Stimulated activated CD8-positive, alpha-beta memory T cell treated with anti-CD3 and anti-CD28 coated beads, Interleukin-7, amount 100 ng/mL, for 1 hour (primary cell): ENCODE measurements around the gene TMEM218.
"Not testable (repeated sequence)": the region's sequence is repeated elsewhere in the genome, so short reads cannot be mapped to it uniquely, and the experiment has no call there.

Experiments
- DNase-seq, 2 donors: peaks; one replicate each; pipeline ENCODE4 v3.0.0-alpha.2; 2020; ENCODE audit warnings: low read depth in 2 of 2

Gene TMEM218

DNA sequence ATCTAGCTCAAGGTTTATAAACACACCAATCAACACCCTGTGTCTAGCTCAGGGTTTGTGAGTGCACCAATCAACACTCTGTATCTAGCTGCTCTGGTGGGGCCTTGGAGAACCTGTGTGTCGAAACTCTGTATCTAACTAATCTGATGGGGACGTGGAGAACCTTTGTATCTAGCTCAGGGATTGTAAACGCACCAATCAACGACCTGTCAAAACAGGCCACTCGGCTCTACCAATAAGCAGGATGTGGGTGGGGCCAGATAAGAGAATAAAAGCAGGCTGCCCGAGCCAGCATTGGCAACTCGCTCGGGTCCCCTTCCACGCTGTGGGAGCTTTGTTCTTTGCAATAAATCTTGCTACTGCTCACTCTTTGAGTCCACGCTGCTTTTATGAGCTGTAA is 21.3 kb downstream of the TMEM218 start:
- DNase-seq = not testable (repeated sequence)

DNA sequence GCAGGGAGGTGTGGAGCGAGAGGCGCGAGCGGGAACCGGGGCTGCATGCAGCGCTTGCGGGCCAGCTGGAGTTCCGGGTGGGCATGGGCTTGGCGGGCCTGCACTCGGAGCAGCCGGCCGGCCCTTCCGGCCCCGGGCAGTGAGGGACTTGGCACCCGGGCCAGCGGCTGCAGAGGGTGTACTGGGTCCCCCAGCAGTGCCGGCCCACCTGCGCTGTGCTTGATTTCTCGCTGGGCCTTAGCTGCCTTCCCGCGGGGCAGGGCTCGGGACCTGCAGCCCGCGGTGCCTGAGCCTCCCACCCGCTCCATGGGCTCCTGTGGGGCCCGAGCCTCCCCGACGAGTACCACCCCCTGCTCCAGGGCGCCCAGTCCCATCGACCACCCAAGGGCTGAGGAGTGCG is 21.9 kb downstream of the TMEM218 start:
- not testable (repeated sequence) for DNase-seq

DNA sequence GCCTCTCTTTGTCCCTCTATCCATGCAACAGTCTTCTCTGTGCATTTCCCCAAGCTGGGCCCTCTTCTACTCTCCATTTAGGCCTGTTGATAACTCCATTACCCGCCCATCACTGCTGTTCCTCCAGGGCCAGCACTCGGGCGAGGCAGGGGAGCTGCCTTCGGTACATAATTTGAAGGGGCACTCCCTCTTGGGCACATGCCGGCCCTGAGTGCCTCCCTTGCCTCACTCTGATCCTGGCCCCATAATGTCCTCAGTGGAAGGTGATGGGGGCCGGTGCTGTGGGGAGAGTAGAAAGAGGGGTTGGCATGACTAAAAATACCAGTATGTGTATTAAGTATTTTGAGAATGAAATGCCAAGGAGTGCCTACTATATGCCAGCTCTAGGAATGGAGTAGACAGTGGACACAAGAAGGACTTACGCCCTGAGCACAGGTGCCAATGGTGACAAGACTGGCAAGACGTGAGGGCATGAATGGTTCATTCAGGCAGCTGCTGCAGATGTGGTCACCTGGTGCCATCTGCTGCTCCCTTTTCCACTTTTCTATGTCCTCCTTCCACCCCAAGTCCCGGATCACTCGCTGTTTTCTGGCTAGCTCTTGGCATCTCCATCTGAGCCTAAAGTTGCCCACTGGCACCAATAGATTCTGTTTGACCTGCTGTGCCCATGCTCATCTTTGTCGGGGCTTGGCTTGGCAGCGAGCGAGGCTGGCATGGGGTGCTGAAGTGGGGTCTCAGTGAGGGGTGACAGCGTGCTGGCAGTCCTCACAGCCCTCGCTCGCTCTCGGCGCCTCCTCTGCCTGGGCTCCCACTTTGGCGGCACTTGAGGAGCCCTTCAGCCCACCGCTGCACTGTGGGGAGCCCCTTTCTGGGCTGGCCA is 22.6 kb downstream of the TMEM218 start:
- DNase-seq = no peak

DNA sequence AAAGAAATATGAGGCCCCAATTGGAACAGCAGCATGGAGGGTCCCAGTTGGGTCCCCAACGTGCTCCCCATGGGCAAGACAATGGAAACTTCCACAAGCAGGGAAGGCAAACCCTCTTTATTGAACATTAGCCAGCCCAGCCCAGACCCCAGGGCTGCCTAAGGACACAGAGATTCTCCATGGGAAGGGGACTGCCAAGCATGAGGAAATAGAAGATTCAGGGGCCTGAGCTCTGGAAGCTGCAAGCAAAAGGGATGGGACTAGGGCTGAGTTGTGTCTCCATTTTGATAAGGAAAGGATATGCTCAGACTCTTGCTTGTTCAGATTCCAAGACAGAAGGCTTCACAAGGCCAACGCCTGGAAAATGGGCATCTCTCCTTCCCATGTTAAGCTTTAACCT is 23.3 kb downstream of the TMEM218 start:
- no peak for DNase-seq

DNA sequence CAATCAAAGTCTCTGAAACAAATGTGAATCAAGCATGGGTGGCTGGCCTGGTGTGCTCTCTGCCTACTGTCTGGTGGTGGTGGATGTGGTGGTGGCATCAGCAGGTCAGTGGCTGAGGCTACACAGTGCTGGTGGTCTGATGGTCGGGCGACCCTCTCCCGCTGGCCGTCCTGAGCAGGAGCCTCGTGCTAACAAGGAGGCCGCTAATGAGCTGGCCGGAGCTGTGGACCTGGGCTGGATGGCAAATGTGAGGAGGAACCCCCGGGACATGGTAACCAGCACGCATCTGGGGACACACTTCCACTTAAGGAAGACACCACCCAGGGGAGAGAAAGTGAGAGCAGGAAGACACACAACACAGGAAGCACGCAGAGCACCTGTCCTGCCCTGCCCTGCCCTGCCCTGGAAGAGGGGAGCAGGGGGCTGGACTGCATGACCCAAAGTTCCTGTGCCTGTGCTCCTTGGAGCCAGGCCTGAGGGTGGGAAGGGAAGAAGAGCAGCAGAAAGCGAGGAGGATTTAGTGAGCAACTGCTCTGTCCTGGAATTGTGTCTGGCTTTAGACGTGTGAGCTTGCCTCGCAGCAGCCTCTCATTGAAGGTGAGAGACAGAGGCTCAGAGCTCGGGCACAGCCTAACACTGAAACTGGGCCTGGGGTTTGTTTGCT is 24.7 kb downstream of the TMEM218 start:
- no peak for DNase-seq

DNA sequence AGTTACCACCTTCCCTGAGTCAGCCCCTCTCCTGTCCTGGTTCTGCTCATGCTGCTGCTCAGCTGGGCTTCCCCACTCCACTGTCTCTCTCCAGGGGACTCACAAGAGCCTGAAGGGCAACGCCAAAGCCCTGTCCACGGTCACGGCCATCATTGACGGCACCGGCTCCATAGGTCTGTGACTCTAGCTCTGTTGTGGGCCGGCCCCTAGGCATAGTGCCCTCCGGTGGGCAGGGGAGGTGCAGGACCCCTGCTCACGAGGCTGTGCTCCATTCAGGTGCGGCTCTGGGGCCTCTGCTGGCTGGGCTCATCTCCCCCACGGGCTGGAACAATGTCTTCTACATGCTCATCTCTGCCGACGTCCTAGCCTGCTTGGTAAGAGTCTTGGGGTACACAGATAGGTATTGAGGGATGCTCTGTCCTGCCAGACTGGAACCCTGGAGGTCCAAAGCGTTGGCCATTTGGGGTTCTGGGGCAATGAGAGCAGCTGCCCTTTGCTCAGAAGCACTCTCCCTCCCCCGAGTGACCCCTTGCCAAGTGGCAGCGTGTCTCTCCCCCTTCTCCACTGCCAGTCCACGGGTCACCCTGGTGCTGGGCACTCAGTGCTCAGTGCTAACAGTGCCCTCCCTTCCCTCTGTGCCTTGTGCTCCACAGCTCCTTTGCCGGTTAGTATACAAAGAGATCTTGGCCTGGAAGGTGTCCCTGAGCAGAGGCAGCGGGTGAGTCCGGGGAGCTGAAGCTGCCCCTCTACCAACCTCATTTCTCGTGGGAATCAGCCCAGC is 25.9 kb downstream of the TMEM218 start:
- no peak for DNase-seq

DNA sequence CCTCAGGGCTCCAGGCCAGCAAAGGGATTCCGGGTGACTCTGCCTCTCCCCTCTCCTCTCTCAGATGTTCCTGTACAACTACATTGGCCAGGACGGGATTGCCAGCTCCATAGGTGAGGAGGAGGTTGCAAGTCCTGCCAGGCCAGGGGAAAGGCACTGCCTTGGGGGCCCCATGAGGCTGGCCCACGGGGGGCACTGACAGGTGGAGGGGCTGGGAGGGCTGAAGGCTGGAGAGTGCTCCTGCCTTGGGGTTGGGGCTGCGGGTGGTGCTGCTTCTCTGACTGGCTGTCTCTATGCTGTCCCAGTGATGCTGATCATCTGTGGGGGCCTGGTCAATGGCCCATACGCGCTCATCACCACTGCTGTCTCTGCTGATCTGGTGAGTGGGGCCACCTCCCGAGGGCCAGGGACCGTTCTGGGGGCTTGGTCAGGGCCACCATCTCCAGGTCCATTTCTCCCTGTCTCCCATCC is 26.6 kb downstream of the TMEM218 start:
- DNase-seq = no peak

DNA sequence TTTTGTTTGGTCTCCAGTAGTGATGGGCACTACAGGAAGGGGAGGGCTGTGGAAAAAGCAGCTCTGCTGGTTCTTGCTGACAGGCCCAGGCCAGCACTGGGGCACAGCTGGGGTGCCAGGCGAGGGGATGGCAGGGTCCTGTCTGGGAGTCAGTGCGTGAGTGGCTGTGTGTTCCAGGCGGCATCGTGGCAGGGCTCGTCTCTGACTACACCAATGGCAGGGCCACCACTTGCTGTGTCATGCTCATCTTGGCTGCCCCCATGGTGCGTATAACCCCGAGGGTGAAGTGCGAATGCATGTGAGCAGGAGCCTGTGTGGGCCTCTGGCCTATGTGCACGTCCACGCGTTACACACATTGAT is 27.4 kb downstream of the TMEM218 start:
- DNase-seq = no peak

DNA sequence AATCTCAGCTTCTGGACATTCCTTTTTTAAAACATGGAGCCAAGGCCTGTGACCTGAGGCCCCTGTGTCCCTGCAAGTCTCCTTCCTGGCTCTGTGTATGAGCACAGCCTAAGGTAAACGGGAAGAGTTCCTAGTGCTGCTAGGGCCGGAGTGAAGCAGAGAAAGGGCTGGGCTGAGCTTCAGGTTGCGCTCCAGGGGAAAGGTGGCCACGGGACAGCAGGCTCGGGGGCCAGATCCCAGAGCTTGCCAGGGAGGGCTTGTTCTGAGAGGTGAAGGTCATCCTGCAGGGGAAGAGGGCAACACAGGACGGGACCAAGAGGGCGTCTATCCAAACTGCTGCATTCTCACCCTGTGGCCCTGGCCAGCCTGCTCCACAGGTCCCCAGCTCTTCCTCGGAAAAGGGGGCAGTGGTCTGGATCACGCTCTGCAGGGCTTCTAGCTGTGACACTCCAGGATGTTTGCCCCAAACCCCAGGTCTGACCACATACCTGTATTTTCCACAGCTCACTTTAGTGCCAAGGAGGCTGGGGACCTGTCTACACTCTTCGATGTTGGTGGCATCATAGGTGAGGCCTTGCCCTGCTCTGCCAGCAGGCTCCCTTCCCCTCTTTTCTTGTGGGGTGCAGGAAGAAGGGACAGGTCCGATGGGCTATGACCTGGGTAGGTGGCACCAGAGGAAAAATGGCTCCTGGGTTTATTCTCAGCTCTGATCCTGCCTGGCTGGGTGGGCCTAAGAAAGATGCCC is 27.9 kb downstream of the TMEM218 start:
- no peak for DNase-seq

DNA sequence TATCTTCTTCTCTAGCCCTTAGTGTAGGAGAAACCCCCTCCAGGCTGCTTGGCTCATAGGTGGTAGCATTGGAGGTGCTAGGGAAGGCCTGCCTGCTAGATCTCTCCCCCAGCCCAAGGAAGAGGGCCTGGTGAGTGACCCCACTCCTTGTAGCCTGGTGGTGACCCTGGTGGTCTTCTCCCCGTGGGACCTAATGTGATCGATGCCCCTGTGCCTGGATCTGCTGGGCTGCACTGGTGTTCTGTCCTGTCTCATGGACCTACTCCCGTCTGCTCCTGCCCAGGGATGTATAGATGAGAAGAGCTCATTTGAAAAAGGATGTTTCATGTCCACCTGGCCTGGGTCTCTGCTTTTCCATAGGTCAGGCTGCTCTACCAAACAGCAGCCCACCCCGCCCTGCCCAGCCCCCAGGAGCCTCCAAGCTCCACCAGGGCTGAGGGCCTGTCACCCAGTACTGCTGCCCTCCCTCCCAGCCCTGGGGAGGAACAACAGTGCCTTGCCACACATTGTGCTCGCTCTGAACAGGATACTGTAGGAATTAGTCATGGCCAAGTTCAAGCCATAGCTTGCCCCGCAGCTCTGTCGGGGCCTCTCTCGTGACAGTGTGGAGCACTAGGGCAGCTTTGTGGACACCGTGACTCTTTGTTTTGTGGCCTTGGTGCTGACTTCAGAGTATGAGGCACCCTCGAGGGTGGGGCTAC is 28.7 kb downstream of the TMEM218 start:
- no peak for DNase-seq

DNA sequence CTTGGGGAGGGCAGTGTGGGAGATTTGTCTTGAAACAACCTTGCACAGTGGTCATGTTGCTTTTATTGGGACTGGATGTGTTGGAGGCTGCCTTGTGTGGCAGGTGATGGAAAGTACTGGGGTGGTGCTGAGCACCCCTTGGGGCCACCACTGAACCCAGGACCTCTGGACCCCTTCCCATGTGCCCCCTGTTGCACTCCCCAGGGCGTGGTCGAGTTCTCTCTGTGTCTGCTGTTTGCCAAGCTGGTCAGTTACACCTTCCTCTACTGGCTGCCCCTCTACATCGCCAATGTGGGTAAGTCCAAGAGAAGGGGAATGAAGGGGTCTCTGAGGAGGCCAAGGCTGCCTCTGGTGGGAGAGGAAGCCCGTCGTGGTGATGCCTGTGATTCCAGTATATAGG is 29.4 kb downstream of the TMEM218 start:
- DNase-seq = no peak

DNA sequence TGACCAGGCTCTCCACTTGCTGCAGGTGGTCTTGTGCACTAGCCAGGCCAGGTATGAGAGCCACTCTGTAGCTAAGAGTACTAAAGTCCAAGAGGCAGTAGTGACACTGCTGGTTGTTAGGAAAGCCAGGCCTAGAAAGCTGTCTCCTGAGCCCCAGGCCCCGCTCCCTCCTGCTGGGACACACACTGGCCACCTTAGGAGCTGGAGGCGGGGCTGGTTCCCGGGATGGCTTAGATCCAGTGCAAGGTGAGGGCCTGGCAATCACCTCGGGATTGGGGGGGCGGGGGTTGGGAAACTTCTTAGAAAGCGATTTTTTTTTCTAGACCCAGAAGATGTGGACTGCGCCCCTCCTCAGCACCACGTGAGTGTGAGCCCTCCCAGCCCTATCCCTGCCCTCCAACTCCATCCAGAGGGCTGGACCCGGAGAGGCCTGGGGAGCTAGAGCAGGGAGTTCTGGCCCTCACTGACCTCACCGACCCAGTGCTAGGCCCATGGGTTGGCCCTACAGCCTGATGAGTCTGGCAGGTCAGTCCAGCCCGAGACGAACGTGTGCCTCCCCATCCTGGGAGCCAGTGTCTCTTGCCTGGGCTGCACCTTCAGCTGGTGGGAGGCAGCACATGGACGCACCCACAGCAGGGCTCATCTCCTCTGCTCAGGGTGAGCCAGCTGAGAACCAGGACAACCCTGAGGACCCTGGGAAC is 30.2 kb downstream of the TMEM218 start:
- no peak for DNase-seq

DNA sequence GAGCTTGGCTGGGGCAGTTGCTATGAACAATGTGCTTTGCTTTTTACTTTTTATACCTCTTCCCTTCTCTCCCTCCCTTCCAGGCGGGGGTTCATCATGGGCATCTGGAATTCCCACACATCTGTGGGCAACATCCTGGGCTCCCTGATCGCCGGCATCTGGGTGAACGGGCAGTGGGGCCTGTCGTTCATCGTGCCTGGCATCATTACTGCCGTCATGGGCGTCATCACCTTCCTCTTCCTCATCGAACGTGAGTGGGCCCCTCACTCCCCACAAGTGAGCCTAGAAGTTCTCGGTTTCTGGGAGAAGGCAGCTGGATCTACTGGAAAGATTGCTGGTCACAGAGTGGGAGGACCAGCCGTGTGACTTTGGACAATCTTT is 30.9 kb downstream of the TMEM218 start:
- DNase-seq = no peak

DNA sequence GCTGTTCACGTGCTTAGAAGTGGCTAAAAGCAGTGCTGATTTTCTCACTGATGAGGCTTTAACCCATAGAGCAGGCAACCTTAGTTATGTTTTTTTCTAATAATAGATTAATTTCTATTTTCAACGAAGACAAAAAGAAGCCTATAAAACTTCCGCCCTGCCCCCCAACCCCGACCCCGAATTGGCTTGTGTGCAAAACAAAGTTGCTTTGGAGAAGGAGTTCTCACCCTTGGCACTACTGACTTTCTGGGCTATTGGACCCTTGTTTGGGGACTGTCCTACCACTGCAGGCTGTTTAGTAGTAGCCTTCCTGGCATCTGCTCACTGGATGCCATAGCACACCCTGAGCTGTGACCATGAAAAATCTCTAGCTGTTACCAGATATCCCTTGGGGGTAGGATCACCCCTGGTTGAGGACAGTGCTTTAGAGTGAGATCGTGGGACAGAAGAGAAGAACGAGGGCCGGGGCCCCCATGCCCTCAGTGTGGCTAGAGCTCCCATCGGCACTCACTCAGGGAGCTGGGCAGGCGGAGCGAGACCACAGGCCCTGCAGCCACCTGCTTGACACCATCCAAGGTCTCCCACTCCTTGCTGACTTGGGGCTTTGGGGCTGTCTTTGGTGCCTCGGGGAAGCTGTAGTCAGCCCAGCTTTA is 31.4 kb downstream of the TMEM218 start:
- no peak for DNase-seq

DNA sequence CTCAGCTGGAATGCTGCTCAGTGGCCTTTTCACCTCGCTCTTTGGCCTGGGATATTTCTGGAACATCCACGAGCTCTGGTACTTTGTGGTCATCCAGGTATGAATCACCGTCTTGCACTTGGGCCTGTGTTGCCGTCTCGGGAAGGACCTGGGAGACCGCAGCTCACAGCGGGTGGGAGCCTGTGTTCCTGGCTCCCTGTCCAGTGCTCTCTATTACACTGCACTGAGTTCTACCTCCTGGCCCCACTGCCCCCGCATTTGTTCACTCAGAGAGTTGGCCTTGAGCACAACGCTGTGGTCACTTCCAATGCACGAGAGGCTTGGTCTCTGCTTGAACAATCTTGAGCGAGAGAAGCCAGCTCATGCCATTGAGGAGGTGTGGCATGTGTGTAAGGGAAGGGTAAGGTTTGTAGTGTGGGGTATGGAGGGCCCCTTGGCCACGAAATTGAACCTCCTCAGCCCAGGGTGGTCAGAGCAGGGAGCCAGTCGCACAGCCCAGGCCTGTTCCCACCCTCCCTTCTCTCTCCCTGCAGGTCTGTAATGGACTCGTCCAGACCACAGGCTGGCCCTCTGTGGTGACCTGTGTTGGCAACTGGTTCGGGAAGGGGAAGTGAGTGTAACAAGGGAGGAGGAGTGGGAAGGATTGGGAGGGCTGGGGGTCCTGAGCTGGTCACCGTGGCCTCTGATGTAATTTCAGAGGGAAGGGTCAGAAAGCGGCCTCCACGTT is 32.1 kb downstream of the TMEM218 start:
- DNase-seq = no peak

DNA sequence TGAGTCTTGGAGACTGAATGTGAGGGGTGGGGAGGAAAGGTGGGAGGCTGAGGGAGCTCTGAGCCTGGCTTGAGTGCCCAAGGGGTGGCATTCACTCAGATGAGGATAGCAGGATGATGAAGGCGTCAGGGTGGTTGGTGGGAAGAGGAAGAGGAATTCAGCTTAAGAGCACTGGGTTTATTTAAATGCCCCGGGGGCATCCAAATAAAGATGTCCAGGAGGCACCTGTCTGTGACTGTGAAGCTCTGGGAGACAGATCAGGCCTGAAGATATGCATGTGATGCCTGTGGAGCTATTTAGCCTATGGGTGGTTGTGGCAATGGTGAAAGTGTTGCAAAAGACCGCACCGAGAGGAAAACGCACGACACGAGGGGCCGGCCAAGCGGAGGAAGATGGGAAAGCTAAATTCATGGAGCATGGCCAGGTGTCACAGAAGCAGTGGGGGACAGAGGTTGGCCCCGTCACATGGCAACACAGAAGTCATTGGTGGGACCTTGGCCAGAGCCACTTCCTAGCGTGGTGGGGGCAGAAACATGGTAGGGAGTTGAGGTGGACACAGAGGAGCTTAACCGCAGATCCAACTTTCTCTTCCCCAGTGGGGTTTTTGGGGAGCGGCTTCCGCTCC is 32.8 kb downstream of the TMEM218 start:
- DNase-seq = no peak

DNA sequence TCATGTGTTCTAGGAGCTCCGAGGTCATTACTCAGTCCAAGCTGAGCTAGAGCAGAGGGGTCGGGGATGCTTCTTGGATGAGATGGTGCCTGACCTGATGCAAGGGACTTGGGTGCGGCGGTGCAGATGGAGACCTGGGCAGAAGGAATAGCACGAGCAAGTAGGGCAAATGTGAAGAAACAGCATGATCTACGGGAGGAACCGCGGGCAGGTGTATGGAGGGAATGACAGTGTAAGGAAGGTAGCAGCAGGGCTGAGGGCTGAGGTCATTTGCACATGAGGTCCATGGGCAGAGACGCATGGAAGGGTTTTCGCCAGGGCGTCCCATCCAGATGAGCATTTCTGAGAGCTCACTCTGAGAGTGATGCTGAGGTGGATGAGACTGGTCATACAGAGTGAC is 33.4 kb downstream of the TMEM218 start:
- DNase-seq = no peak

DNA sequence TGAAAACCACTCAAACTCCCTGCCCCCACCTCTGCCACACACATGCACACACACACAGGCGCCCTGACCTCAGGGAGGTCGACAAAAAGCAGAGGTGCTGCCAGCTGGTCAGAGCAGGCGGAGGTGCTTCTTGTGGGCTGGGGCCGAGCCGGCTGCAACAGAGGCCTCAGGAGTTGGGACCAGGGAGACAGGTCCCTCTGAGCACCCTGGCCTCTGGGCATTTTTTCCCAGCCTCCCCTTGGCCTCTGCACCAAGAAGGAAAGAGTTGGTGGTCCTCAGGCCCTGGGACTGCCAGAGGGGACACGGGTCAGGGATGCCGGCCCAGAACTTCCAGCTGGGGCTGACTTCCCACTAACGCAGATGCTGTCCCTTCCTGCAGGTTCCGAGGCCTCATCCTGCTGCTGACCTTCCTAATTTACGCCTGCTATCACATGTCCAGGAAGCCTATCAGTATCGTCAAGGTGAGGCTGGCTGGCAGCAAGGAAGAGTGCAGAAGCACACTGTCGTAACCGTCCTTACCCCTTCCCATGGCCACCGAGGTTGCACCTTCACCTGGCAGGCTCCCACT is 35.0 kb downstream of the TMEM218 start:
- DNase-seq = no peak

DNA sequence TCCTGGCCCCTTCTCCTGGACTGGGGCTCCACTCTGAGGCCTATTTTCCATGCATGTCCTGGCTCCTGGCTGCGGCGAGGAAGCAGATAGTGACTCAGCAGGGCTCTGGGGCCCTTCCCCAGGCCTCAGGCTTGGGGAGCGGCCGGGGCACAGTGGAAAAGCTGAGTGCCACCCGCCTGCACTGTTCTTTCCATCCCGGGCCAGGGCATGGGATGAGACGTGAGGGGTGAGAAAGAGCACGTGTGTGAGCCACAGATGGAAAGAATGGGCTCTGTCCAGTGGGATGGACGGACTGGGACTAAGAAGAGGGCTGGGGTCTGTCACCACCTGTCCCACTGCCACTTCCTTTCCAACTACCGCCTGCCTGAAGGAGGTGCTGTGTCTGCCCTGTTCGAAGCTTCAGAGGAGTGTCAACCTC is 35.5 kb downstream of the TMEM218 start:
- DNase-seq = no peak
